Measurements from ENCODE around the gene ARMH4. TPM values are rescaled to one million over a fixed set of nuclear protein-coding genes. Genes with fewer than 3 reads are reported as not detected.

ARMH4 gene
- polyA plus RNA-seq, 1 experiment, result 1.6 TPM

GRCh38 chr14:57999471-57999870 is 152.5 kb downstream of the ARMH4 start:
- no peak for TF ChIP-seq CTCF (IDR thresholded peaks at IDR 0.05; ENCODE audit: insufficient read depth, low read depth, low read length)
- H3K27me3 ChIP-seq (ENCODE audit: control insufficient read depth, insufficient read depth, low read length), result no peaks in the 10 kb centered on the region
- DNase-seq (ENCODE audit: low read depth), result no peak
- H3K4me3 ChIP-seq (ENCODE audit: low read depth, low read length), result no peak overlapping the region
- ChIA-PET CTCF (no interaction called here), POLR2A (interaction anchor here (0.6 kb wide), 1 partner anchor 51 kb away, joined by 5 read pairs; no protein-coding TSS in a partner anchor)
- no peaks in the 10 kb centered on the region for H3K36me3 ChIP-seq (ENCODE audit: control insufficient read depth, insufficient read depth, low read length)

- TF ChIP-seq CTCF (IDR thresholded peaks at IDR 0.05; ENCODE audit: insufficient read depth, low read depth, low read length), result no peak
- CTCF ChIA-PET, result no interaction called here
- Histone ChIP-seq H3K4me3 (ENCODE audit: low read depth, low read length) (no peak overlapping the region), H3K36me3 (ENCODE audit: control insufficient read depth, insufficient read depth, low read length) (no peaks in the 10 kb centered on the region), H3K27me3 (ENCODE audit: control insufficient read depth, insufficient read depth, low read length) (no peaks in the 10 kb centered on the region)
- POLR2A ChIA-PET, result no interaction called here
- no peak for DNase-seq (ENCODE audit: low read depth)
Measured at GRCh38 chr14:57998766-57999165, 153.2 kb downstream of the ARMH4 start.

- H3K4me3 ChIP-seq (ENCODE audit: low read depth, low read length), result no peak overlapping the region
- no peak for TF ChIP-seq CTCF (IDR thresholded peaks at IDR 0.05; ENCODE audit: insufficient read depth, low read depth, low read length)
- CTCF ChIA-PET, result interaction anchor here (1.8 kb wide), 1 partner anchor 18 kb away, joined by 4 read pairs; no protein-coding TSS in a partner anchor
- POLR2A ChIA-PET, result no interaction called here
- no peaks in the 10 kb centered on the region for H3K27me3 ChIP-seq (ENCODE audit: control insufficient read depth, insufficient read depth, low read length)
- no peak for DNase-seq (ENCODE audit: low read depth)
- no peaks in the 10 kb centered on the region for H3K36me3 ChIP-seq (ENCODE audit: control insufficient read depth, insufficient read depth, low read length)
Measured at GRCh38 chr14:57991353-57991752, 160.7 kb downstream of the ARMH4 start.

GRCh38 chr14:57988445-57988844 is 163.6 kb downstream of the ARMH4 start:
- H3K4me3 ChIP-seq (ENCODE audit: low read depth, low read length), result no peak overlapping the region
- H3K36me3 ChIP-seq (ENCODE audit: control insufficient read depth, insufficient read depth, low read length), result no peaks in the 10 kb centered on the region
- TF ChIP-seq CTCF (IDR thresholded peaks at IDR 0.05; ENCODE audit: insufficient read depth, low read depth, low read length), result no peak
- no peak for DNase-seq (ENCODE audit: low read depth)
- no peaks in the 10 kb centered on the region for H3K27me3 ChIP-seq (ENCODE audit: control insufficient read depth, insufficient read depth, low read length)
- POLR2A ChIA-PET, result no interaction called here
- CTCF ChIA-PET, result no interaction called here

- Histone ChIP-seq H3K27me3 (ENCODE audit: control insufficient read depth, insufficient read depth, low read length) (no peaks in the 10 kb centered on the region), H3K36me3 (ENCODE audit: control insufficient read depth, insufficient read depth, low read length) (no peaks in the 10 kb centered on the region), H3K4me3 (ENCODE audit: low read depth, low read length) (no peak overlapping the region)
- ChIA-PET POLR2A (no interaction called here), CTCF (no interaction called here)
- no peak for DNase-seq (ENCODE audit: low read depth)
- TF ChIP-seq CTCF (IDR thresholded peaks at IDR 0.05; ENCODE audit: insufficient read depth, low read depth, low read length), result no peak
Measured at GRCh38 chr14:57987596-57988300, 164.3 kb downstream of the ARMH4 start.

All from BJ (cell line).